Bone marrow (tissue), 2 donors: ENCODE results near the gene ROPN1L.
A peak's percentile ranks its signal among the peaks of the same experiment; 100 is the strongest.

Experiments used
- DNase-seq, 2 donors: peaks; one replicate each; lab custom pipeline; 2025; lab: John Stamatoyannopoulos, UW

ROPN1L gene

GRCh38 chr5:10427978-10428377 is 13.7 kb upstream of the ROPN1L start:
- no peak for DNase-seq

GRCh38 chr5:10431415-10431814 is 10.3 kb upstream of the ROPN1L start:
- no peak for DNase-seq

- DNase-seq: no peak
Observed at GRCh38 chr5:10432059-10433008, 9.3 kb upstream of the ROPN1L start.

- no peak for DNase-seq
Observed at GRCh38 chr5:10434392-10434791, 7.3 kb upstream of the ROPN1L start.

GRCh38 chr5:10438301-10438700 is 3.4 kb upstream of the ROPN1L start:
- DNase-seq: no peak

- no peak for DNase-seq
Observed at GRCh38 chr5:10439692-10440091, 2.0 kb upstream of the ROPN1L start.

GRCh38 chr5:10440367-10440990 is 1.2 kb upstream of the ROPN1L start:
- no peak for DNase-seq

GRCh38 chr5:10441992-10442435 is 335 bp downstream of the ROPN1L start:
- DNase-seq: no peak

GRCh38 chr5:10442576-10442975 is 897 bp downstream of the ROPN1L start:
- DNase-seq: no peak

GRCh38 chr5:10445352-10445751 is 3.7 kb downstream of the ROPN1L start:
- peak in 1 of 2 donors; percentile 11 for DNase-seq

GRCh38 chr5:10446490-10446889 is 4.8 kb downstream of the ROPN1L start:
- DNase-seq: no peak

- no peak for DNase-seq
Observed at GRCh38 chr5:10447041-10447440, 5.4 kb downstream of the ROPN1L start.

- no peak for DNase-seq
Observed at GRCh38 chr5:10448754-10449360, 7.2 kb downstream of the ROPN1L start.

GRCh38 chr5:10451137-10451824 is 9.6 kb downstream of the ROPN1L start:
- DNase-seq: no peak

- DNase-seq: peak in 1 of 2 donors; percentile 65
Observed at GRCh38 chr5:10452768-10453331, 11.2 kb downstream of the ROPN1L start.

- DNase-seq: no peak
Observed at GRCh38 chr5:10453545-10453944, 11.9 kb downstream of the ROPN1L start.

- no peak for DNase-seq
Observed at GRCh38 chr5:10454591-10455276, 13.1 kb downstream of the ROPN1L start.

GRCh38 chr5:10455277-10455670 is 13.6 kb downstream of the ROPN1L start:
- DNase-seq: no peak

- no peak for DNase-seq
Observed at GRCh38 chr5:10456583-10457420, 15.1 kb downstream of the ROPN1L start.
